GM20000 (cell line): ENCODE results near the gene HSD17B10.
"Not testable (repeated sequence)": the region's sequence is repeated elsewhere in the genome, so short reads cannot be mapped to it uniquely, and the experiment has no call there.

Experiments
- DNase-seq: peaks from one replicate; pipeline ENCODE4 v3.0.0; 2012; ENCODE audit warnings: low spot score
- TF ChIP-seq, protein P1 (sequence below): IDR thresholded peaks from 2 replicates; pipeline ENCODE4 v1.5.1; 2012; ENCODE audit warnings: mild to moderate bottlenecking, control low read depth; ENCODE audit errors: extremely low read depth, missing control alignments

HSD17B10 gene

DNA sequence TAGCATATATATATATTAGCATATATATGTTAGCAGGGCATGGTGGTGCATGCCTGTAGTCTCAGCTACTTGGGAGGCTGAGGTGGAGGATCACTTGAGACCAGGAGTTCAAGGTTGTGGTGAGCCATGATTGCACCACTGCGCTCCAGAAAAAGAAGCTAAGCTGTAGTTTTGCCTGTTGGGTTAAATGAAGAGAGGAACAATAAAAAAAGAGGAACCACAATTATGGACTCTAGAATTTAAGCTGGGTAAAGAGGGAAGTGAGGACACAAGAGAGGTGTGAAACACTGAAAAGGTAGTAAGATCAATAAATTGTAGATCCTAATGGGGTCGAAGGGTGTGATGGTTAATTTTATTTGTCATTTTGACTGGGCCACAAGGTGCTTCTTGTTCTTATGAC, 40.5 kb upstream of the HSD17B10 start:
- no peak for DNase-seq
- TF ChIP-seq, protein P1, sequence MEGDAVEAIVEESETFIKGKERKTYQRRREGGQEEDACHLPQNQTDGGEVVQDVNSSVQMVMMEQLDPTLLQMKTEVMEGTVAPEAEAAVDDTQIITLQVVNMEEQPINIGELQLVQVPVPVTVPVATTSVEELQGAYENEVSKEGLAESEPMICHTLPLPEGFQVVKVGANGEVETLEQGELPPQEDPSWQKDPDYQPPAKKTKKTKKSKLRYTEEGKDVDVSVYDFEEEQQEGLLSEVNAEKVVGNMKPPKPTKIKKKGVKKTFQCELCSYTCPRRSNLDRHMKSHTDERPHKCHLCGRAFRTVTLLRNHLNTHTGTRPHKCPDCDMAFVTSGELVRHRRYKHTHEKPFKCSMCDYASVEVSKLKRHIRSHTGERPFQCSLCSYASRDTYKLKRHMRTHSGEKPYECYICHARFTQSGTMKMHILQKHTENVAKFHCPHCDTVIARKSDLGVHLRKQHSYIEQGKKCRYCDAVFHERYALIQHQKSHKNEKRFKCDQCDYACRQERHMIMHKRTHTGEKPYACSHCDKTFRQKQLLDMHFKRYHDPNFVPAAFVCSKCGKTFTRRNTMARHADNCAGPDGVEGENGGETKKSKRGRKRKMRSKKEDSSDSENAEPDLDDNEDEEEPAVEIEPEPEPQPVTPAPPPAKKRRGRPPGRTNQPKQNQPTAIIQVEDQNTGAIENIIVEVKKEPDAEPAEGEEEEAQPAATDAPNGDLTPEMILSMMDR: no peak

DNA sequence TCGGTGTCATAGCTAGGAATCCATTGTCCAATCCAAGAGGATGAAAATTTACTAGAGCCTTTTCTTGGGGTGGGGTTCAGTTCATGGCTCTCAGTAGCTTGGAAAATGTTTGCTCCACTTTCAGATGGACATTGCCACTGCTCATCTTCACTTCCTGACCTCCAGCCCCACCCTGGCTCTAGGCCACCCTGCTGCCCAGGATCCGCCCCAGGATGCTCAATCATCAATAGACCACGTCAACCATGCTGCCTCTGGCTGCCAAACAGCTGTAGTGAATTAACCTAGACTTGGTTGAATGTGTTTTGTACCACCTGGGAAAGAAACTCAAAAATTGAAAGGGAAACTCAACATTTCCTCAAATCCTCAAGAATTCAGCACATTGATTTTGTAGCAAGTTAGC, 37.2 kb upstream of the HSD17B10 start:
- TF ChIP-seq, protein P1: no peak
- no peak for DNase-seq

DNA sequence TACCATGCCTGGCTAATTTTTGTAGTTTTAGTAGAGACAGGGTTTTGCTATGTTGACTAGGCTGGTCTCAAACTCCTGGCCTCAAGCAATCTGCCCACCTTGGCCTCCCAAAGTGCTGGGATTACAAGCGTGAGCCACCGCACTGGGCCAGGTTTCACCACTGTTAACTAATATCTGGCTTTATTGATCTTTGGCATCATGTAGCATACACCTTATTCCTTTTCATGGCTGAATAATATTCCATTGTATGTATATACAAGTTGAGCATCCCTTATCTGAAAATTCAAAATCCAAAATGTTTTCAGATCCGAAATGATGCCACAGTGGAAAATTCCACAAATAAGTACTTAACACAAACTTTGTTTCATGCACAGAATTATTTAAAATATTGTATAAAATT, 34.5 kb upstream of the HSD17B10 start:
- not testable (repeated sequence) for DNase-seq

DNA sequence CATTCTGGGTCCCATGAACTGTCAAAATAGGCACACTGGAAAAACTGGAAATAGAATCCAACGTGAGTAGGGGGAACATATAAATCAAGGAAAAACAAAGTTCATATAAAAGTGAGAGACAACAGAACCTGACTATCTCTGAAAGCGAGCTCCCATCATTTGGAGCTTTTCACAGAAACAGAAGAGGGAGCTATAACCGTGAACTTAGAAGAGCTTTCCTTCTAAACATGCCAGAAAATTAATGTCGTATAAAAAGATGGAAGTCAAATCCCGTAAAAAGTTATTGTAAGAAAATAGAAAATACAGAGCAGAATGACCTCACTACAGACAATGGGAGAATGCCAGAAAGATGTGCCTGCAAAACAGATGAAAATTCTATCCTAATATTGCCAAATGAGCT, 23.9 kb upstream of the HSD17B10 start:
- no peak for DNase-seq
- TF ChIP-seq, protein P1: no peak

DNA sequence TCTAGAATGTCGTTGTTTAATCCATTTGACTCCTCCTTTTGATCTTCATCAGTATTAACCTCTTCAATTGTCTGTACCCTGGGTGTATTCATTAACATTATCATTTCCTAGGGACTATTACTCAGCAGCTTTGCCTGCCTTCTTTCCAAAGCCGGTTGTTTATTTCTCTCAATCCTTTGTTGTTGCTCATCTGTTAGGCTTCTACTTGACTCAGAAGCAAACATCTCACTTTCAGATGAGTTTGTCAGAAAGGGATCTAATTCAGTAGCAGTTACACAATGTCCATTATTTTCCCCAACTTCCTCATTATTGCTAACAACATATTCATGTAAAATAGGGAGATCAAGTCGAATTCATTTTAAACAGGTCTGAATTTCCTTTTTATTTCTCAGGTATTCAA, 22.1 kb upstream of the HSD17B10 start:
- TF ChIP-seq, protein P1: no peak
- DNase-seq: no peak

DNA sequence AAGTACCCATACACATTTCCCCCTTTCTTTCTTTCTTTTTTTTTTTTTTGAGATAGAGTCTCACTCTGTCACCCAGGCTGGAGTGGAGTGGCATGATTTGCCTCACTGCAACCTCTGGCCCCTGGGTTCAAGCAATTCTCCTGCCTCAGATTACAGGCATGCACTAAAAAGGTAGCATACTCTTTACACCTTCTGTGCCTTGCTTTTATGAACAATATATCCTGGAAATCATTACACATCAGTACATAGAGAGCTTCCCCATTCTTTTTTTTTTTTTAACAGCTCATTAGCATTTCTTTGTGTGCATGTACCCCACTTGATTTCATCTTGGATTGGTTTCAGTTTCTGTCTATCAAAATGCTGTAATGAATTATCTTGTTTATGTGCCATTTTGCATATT, 18.6 kb upstream of the HSD17B10 start:
- no peak for DNase-seq
- TF ChIP-seq, protein P1: no peak

DNA sequence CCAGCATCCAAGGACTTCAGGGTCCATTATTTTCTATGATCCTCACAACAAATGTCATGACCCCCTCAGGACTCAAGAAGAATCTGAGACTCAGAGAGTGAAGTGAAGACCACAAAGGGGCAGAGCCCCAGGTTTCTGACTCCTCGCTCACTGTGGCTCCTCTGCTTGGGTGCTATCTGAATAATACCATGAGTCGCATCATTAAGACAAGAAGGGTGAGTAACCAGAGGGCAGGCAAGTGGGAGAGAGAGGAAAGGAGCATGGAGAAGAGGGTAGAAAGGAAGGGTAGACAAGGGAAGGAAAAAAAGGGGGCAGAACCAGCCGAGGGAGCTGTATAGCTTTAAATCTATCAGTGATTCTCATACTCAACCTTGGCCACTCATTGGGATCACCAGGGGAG, 15.5 kb upstream of the HSD17B10 start:
- TF ChIP-seq, protein P1: no peak

DNA sequence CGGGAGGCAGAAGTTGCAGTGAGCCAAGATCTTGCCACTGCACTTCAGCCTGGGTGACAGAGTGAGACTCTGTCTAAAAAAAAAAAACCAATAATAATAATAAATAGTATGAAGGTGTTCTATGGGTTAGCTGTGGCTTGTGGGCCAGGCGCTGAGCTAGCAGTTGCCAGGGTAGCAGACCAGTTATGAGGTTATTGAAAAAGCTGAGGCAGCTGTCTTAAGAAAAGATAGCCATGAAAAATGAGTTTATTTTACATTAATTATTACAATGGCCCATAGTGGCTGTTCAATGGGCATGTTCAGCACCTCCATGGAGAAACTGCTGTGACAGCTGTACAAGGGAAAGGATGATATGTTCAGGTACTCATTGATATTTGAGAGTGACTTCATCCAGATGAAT, 13.3 kb upstream of the HSD17B10 start:
- DNase-seq: no peak
- TF ChIP-seq, protein P1: no peak

More for the DNA sequence above, 15.5 kb upstream of the HSD17B10 start:
- no peak for DNase-seq
